Hepatocyte (in vitro differentiated cells): Measurements from ENCODE around the gene TNS3. TPM values are rescaled to one million over a fixed set of nuclear protein-coding genes. Genes with fewer than 3 reads are reported as not detected.

Experiments used
- DNase-seq: peaks from one replicate; pipeline ENCODE4 v3.0.0-alpha.2; 2016; ENCODE audit warnings: low spot score
- H2AFZ ChIP-seq: fragments of 200-600 bp; sonication (generic); 2 replicates; pipeline ENCODE4 v1.6.0; 2016; ENCODE audit warnings: antibody characterized with exemption, mild to moderate bottlenecking
- H3K27ac ChIP-seq: fragments of 200-600 bp; sonication (generic); 2 replicates; pipeline ENCODE4 v1.5.1; 2016; ENCODE audit warnings: mild to moderate bottlenecking
- H3K27me3 ChIP-seq: fragments of 200-600 bp; sonication (generic); 2 replicates; pipeline ENCODE4 v1.6.1; 2016
- H3K36me3 ChIP-seq: fragments of 200-600 bp; sonication (generic); replicated peaks from 2 replicates; pipeline ENCODE4 v1.5.1; 2016; ENCODE audit warnings: low read depth; ENCODE audit not compliant: insufficient read depth
- H3K4me1 ChIP-seq: fragments of 200-600 bp; sonication (generic); 2 replicates; pipeline ENCODE4 v1.5.1; 2016; ENCODE audit warnings: mild to moderate bottlenecking, moderate library complexity; ENCODE audit not compliant: insufficient read depth
- H3K4me2 ChIP-seq: fragments of 200-600 bp; sonication (generic); 2 replicates; pipeline ENCODE4 v1.6.0; 2016
- H3K4me3 ChIP-seq: fragments of 200-600 bp; sonication (generic); 2 replicates; pipeline ENCODE4 v1.5.1; 2016; ENCODE audit warnings: mild to moderate bottlenecking
- H3K79me2 ChIP-seq: fragments of 200-600 bp; sonication (generic); 2 replicates; pipeline ENCODE4 v1.6.0; 2017; ENCODE audit warnings: mild to moderate bottlenecking
- H3K9me2 ChIP-seq: fragments of 200-600 bp; sonication (generic); replicated peaks from 2 replicates; pipeline ENCODE4 v1.6.0; 2017; ENCODE audit warnings: mild to moderate bottlenecking; ENCODE audit not compliant: insufficient read depth
- H3K9me3 ChIP-seq: fragments of 200-600 bp; sonication (generic); 2 replicates; pipeline ENCODE4 v1.5.1; 2016; ENCODE audit warnings: low read depth, mild to moderate bottlenecking
- H4K20me1 ChIP-seq: fragments of 200-600 bp; sonication (generic); 2 replicates; pipeline ENCODE4 v1.6.0; 2016; ENCODE audit warnings: mild to moderate bottlenecking; ENCODE audit not compliant: insufficient read depth, poor library complexity, severe bottlenecking
- EZH2 ChIP-seq: fragments of 200-600 bp; sonication (generic); IDR thresholded peaks from 2 replicates; pipeline ENCODE4 v1.6.1; 2016; ENCODE audit warnings: antibody characterized with exemption, mild to moderate bottlenecking, borderline replicate concordance
- EZH2phosphoT487 ChIP-seq: fragments of 200-600 bp; sonication (generic); IDR thresholded peaks from one replicate; pipeline ENCODE4 v1.6.1; 2018; ENCODE audit warnings: antibody characterized with exemption, mild to moderate bottlenecking, low read depth, moderate library complexity; ENCODE audit not compliant: unreplicated experiment, severe bottlenecking
- WGBS: methylation state at CpG from one replicate; pipeline ENCODE4 v1.1.6; 2016; ENCODE audit warnings: low lambda C conversion rate; ENCODE audit errors: missing lambda C conversion rate; 5-methylcytosine and 5-hydroxymethylcytosine counted together
- polyA plus RNA-seq: library from polyadenylated mRNA; unstranded; fragments of >200 nt; fragmentation: Nextera tagmentation; extraction: Ambion mirVana; gene quantifications from 2 replicates; pipeline ENCODE4 v1.2.1, GENCODE V29; 2016
- total RNA-seq: library from RNA; depleted of rRNA; stranded (reverse); fragments of >200 nt; gene quantifications from 2 replicates; pipeline ENCODE4 v1.2.3, GENCODE V29; 2014
- TF ChIP-seq, protein P1 (sequence below): fragments of 200-600 bp; sonication (generic); IDR thresholded peaks from 2 replicates; pipeline ENCODE4 v1.5.1; 2016; ENCODE audit warnings: antibody characterized with exemption, mild to moderate bottlenecking; ENCODE audit not compliant: poor library complexity

The TNS3 gene
- total and polyA plus RNA-seq, 2 experiments from 2014 or later = 30.0 to 73.3 TPM

DNA sequence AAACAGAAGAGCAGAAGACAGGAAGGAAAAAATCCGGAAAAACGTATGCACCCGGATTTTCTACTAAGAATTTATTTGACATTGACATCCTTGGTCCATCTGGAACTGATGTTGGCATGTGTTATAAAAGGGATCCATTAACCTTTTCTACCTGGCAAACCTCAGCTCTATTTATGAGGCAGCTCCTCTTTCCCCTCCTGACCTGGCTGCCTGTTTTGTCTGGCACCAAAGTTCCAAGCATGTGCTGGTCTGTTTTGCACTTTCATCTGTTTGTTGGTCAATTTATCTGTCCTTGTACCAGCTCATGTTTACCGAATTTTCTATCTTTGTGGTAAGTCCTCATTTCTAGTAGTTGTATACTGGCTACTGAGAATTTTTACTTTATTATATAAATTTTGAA lies 258.0 kb downstream of the TNS3 start:
- Histone ChIP-seq H3K27ac (no peak overlapping the region), H3K9me2 (no peaks in the 10 kb centered on the region), H3K4me1 (peaks cover 32% of the 10 kb centered on the region), H3K79me2 (peaks cover 39% of the 10 kb centered on the region), H3K4me3 (no peak overlapping the region), H3K27me3 (no peaks in the 10 kb centered on the region), H4K20me1 (no peaks in the 10 kb centered on the region), H2AFZ (no peak overlapping the region), H3K36me3 (no peaks in the 10 kb centered on the region), H3K4me2 (no peak overlapping the region), H3K9me3 (no peaks in the 10 kb centered on the region)
- WGBS = 78% methylated on average over 4 of the region's 4 CpGs
- DNase-seq = no peak
- TF ChIP-seq EZH2phosphoT487 (no peak), EZH2 (no peak)
- TF ChIP-seq, protein P1, sequence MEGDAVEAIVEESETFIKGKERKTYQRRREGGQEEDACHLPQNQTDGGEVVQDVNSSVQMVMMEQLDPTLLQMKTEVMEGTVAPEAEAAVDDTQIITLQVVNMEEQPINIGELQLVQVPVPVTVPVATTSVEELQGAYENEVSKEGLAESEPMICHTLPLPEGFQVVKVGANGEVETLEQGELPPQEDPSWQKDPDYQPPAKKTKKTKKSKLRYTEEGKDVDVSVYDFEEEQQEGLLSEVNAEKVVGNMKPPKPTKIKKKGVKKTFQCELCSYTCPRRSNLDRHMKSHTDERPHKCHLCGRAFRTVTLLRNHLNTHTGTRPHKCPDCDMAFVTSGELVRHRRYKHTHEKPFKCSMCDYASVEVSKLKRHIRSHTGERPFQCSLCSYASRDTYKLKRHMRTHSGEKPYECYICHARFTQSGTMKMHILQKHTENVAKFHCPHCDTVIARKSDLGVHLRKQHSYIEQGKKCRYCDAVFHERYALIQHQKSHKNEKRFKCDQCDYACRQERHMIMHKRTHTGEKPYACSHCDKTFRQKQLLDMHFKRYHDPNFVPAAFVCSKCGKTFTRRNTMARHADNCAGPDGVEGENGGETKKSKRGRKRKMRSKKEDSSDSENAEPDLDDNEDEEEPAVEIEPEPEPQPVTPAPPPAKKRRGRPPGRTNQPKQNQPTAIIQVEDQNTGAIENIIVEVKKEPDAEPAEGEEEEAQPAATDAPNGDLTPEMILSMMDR = no peak

DNA sequence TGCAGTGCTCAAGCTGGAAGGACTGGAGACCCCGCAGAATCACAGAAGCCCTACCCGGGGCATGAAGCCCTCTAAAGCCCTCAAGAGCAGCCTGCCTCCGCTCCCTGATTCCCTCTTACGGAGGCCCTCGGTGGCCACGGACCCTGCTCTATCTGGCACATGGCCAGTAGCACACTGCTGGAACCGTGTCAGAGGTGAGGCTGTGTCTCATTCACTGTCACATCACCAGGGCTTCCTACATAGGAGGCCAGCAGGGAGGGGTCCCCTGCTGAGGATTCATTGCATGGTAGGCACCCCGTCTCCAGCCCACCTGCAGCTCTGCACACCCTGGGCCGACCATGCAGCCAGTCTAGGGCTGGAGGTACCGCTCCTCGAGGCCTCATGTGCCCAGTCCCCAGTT lies 259.2 kb downstream of the TNS3 start:
- H3K27ac ChIP-seq = no peak overlapping the region
- no peaks in the 10 kb centered on the region for H3K36me3 ChIP-seq
- H3K9me3 ChIP-seq = no peaks in the 10 kb centered on the region
- no peaks in the 10 kb centered on the region for H3K27me3 ChIP-seq
- H3K4me1 ChIP-seq = peaks cover 22% of the 10 kb centered on the region
- no peak overlapping the region for H2AFZ ChIP-seq
- H4K20me1 ChIP-seq = no peaks in the 10 kb centered on the region
- H3K4me2 ChIP-seq = no peak overlapping the region
- 96% methylated on average over 11 of the region's 11 CpGs for WGBS
- peaks cover 48% of the 10 kb centered on the region for H3K79me2 ChIP-seq
- H3K9me2 ChIP-seq = no peaks in the 10 kb centered on the region
- TF ChIP-seq, protein P1 = no peak
- TF ChIP-seq EZH2 (no peak), EZH2phosphoT487 (no peak)
- no peak overlapping the region for H3K4me3 ChIP-seq
- no peak for DNase-seq

DNA sequence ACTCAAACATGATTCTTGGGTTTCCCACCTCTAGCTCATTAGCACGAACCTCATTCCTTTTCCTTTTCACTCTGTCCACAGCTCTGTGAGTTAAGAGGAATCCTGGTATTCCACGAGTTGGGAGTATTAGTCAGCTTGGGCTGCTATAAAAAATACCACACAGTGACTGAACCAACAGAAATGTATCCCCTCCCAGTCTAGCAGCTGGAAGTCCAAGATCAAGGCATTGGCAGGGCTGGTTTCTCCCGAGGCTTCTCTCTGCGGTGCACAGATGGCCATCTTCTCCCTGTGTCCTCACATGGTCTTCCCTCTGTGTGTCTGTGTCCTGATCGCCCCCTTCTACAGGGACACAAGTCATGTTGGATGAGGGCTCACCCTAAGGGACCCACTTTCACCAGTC lies 261.6 kb downstream of the TNS3 start:
- no peak for DNase-seq
- TF ChIP-seq EZH2phosphoT487 (no peak), EZH2 (no peak)
- TF ChIP-seq, protein P1 = no peak
- no peak overlapping the region for H3K27ac ChIP-seq
- H2AFZ ChIP-seq = no peak overlapping the region
- H3K36me3 ChIP-seq = no peaks in the 10 kb centered on the region
- no peaks in the 10 kb centered on the region for H3K9me2 ChIP-seq
- H3K27me3 ChIP-seq = no peaks in the 10 kb centered on the region
- no peak overlapping the region for H3K4me3 ChIP-seq
- H3K4me1 ChIP-seq = peaks cover 3% of the 10 kb centered on the region
- no peak overlapping the region for H3K4me2 ChIP-seq
- 91% methylated on average over 5 of the region's 5 CpGs for WGBS
- peaks cover 66% of the 10 kb centered on the region for H3K79me2 ChIP-seq
- no peaks in the 10 kb centered on the region for H4K20me1 ChIP-seq
- H3K9me3 ChIP-seq = no peaks in the 10 kb centered on the region
